DMS79 (cell line): Measurements from ENCODE around the gene ALG3.

ENCODE experiments used
- DNase-seq: peaks from one replicate; lab custom pipeline; 2025; lab: John Stamatoyannopoulos, UW

The ALG3 gene

DNA sequence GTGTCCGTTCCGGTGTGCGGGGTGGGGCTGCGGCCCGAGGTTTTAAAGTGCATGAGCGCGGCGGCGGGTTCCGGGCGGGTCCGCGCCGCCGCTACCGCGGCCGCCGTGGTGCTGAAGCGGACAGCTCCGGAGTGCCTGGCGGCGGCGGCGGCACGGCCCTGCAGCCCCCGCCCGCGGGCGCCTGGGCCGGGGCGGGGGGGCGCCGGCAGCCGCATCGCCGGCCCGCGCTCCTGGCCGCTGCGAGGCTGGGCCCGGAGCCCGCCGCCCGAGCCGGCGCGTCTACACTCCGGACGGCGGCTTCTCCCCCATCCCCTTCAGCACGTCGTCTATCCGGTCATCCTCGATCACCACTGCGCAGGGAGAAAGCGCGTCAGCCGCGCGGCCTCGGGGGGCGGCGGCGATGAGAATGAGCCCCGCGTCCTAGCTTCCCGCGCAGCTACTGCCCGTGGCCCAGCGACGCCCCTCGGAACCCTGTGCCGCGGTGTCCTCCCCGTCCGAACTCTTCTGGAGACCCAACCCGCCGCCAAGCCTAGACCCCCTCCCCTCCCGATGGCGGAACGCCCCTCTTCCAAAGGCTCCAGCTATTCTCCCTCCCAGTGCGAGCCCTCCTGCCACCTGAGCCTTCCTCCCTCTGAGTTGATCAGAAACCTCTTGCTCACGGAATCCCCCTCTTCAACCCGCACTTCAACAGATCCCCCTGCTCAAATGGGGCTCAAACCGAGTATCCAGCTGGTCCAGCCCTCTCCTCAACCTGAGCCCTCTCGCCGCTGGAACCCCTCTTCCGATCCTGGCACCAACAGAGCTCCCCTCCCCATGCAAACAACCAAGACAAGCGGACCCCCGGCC is 11.3 kb upstream of the ALG3 start:
- no peak for DNase-seq

DNA sequence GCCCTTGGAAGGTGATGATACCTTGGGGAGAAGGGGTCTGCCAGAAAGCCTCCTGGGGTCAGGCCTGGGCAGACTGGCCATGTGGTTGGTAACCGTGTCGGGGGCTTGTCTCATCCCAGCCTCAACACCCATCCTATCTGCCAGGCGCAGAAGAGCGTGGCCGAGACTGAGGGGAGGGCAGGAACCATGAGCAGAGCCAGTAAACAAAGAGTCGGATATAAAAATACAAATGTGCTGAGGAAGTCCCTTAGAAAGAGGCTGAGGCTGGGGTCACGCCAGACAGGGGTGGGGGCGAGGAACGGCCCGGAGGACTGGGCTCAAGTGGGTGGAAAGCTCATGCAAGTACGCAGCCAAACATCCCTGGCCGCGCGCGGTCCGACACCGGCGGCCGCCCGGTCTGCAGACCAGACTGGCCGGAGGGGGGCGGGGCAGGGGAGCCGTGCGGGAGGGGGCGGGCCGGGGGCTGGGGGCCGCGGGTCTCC is 10.7 kb upstream of the ALG3 start:
- DNase-seq = no peak

DNA sequence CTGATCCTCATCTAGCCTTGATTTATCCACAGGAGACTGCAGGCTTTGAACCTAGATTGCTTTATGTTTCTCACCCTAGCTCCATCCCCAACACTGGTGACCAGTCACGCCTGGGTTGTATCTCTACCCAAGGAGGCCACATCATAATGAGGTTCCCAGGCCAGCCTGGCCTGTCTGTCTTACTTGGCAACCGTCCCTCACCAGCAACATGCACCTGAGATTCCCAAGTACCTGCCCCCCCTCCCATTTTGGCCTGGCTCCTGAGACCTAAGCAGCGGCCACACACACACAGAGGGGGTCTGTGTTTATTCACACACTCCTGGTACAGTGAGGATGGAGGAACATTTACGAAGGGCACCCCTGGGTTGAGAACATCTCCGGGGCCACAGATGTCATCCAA is 10.2 kb upstream of the ALG3 start:
- DNase-seq = no peak

DNA sequence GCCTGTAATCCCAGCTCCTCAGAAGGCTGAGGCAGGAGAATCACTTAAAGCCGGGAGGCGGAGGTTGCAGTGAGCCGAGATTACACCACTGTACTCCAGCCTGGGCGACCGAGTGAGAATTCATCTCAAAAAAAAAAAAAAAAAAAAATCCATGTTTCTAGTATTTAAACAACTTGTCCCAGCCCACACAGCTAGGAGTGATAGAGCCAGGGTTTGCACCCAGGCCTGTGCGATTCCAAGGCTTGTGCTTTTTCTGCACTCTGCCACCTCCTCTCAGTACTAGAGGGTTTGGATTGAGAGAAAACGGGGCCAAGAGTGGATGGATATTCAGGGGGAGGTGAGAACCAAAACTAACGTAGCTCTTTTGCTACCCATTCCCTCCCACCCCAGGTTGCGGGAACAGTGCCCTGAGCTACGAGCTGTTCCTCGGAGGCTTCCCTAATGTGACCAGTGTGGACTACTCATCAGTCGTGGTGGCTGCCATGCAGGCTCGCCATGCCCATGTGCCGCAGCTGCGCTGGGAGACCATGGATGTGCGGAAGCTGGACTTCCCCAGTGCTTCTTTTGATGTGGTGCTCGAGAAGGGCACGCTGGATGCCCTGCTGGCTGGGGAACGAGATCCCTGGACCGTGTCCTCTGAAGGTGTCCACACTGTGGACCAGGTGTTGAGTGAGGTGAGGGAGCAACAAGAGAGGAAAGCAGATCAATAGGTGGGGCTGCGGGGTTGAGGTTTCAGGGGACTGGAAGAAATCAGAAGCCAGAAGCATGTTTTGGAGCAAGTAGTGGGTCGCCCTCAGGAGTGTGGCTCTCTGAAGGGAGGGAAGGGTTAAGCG is 8.5 kb upstream of the ALG3 start:
- no peak for DNase-seq

DNA sequence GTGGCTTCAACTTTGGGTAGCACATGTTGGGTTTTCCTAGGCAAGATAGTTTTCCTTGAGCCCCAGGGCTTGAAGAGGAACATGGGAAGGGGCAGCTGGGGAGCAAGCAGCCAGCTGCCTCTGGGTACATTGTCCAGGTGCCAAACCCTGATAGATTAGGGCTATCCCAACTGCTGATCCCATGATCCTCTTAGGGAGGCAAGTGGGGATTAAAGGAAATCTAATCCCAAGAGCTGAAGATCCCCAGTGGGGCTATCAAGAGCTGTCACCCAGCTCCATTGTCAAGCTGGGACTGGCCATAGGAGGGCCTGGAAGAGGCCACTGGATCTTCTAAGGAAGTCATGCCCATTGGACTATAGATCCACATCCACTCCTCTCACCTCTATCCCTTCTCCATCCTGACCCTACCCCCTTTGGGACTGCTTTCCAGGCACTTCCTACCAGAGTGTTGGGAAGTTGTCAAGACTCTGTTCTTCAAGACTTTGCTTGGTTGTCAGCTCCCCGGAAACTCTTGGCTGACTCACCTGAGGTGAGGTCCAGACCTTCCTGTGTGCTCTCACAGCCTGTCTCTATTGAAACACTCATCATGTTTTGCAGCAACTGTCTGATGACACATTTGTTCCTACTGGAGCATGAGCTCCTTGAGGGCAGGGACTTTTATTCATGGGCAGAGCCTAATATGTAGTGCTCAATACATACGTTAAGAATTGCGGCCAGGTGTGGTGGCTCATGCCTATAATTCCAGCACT is 6.7 kb upstream of the ALG3 start:
- DNase-seq = no peak

DNA sequence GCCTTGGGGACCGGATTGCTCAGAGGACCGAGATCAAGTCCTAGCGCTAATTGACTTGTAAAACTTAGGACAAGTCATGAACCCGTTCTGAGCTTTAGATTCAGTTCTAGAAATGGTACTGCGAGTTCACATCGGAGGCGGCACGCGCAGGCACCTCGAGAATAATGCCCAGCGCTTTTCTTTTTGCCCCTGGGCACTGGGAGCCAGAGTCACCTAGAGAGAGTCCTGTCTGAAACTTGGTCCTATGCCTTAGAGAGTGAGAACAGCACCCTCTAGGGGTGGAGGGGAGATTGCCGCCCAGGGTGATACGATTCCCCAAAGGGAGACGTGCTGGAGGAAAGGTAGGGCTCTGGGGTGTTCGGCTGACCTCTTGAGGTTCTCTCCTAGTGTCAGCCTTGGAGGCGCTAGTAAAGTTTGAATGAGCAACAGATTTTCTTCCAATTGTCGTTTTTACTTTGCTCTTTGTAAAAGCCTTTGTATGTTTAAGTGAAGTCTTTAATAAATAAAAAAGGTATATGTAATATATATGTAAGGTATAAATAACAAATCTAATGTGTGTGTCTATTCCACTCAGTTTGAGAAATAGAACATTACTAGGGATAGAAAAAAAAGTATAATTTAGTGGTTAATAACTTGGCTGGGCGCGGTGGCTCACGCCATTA is 1.5 kb upstream of the ALG3 start:
- DNase-seq = peak; percentile 83

DNA sequence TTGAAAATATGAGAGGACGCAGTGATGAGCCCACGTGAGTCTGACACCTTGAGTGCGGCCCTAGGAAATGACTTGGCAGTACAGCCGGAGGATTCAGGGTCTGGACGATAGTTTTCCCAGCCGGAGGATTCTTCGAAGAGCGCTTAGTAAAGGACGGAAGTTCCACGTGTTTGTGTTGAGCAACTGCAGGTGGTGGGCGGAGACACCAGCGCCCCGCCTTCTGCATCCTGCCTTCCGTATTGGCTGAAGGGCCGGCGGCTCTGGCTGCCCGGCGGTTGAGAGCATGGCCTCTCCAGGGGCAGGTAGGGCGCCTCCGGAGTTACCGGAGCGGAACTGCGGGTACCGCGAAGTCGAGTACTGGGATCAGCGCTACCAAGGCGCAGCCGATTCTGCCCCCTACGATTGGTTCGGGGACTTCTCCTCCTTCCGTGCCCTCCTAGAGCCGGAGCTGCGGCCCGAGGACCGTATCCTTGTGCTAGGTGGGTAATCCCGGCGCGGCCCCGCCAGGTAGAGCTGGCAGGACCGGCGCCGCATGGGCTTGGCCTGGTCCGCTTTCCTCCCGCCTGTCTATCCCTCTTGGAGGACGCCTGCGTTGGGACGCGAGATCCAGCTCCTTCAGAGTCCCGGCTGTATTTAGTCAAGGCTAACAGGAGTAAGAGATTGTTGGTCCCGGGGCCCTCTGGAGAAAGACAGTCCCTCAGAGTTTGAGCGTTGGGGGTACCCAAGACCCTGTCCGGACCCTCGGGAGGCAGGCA is 827 bp upstream of the ALG3 start, which contains the start of gene EEF1AKMT4:
Gene EEF1AKMT4 (plus strand): TSS at position 261 of the 755 bp plus-strand sequence. CDS start 23 bp downstream, at position 284.
- DNase-seq = peak; percentile 95

DNA sequence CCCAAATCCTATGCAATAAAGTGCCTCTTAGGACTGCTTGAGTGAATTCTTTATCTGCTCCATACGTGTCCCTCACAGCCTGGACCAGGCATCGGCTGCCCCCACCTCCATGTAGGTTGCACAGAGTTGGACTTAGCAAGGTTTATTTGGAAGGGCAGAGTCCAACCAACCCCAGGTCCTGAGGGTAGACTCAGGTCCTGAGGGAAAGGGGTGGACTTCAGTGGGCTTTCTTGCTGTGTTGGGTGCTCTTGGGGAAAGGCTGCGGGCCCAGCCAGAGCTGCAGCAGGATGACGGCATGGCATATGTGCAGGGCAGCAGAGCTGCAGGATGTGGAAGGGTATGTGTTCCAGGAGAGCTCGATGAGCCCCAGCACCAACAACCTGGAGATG is 6.5 kb downstream of the ALG3 start:
- no peak for DNase-seq

DNA sequence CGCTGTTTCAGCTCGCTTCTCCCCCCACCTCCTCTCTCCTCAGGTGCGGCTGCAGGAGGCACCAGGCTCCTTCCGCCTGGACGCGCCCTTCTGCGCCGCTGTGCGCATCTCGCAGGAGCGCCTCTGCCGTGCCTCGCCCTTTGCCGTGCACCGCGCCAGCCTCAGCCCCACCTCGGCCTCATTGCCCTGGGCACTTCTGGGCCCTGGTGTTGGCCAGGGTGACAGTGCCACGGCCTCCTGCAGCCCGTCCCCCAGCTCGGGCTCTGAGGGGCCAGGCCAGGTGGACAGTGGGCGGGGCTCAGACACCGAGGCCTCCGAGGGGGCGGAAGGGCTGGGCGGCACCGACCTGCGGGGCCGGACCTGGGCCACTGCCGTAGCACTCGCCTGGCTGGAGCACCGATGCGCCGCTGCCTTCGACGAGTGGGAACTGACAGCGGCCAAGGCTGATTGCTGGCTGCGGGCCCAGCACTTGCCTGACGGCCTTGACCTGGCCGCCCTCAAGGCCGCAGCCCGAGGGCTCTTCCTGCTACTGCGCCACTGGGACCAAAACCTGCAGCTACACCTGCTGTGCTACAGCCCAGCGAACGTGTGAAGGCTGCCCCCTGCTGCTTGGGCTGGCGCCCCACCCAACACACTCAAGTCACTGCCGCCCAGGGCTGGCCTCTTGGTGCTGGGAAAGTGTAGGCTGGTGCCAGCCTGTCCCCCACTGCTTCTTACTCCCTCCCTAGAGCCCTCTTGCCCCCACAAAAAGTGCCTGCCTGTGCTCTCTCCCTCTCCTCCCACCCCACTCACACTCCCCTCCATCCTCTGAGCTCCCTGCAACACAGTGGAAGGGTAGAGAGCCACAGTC is 7.1 kb downstream of the ALG3 start:
- DNase-seq = peak; percentile 57

DNA sequence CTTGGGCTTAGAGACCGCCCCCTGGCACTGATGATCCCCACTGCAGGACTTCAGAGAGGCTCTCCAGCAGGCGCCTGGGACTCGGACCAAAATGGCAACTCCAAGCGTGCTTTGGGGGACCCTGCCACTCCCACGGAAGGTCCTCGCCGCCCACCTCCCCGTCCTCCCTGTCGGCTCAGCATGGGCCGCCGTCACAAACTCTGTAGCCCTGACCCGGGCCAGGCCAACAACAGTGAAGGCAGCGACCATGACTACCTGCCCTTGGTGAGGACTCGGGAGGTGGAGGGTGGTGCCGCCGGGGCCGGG is 7.7 kb downstream of the ALG3 start:
- no peak for DNase-seq

DNA sequence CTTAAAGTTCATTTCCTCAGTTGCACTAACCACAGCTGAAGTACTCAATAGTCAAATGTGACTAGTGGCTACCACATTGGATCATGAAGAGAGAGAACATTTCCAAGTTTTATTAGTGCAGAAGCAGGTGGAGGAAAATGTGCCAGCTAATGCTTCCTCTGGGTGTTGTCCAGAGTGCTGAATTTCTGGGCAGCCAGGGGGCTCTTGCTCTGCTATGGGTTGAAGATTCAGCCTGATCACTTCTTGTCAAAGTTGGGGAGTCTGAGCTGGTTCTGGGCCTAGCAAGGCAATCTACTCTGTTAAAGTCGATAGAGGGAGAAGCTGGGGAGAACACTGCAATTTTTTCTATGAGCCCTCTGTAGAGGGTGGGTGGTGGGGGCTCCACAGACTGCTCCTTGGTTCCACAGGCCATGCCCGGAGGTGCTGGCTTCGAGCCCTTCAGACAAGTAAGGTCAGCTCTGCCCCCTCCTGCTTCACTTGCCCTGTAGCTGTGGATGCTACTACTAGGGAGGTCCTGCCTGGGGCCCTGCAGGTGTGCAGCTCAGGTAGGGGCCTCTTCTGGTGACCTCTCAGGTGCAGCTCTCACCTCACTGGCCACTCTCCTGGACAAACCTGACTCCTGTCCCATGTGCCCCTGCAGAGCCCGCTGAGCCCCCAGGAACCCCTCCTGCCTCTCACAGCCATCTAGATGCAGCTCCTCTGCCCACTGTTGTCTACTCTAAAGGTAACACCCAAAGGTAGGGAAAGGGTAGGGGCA is 8.2 kb downstream of the ALG3 start:
- DNase-seq = no peak

DNA sequence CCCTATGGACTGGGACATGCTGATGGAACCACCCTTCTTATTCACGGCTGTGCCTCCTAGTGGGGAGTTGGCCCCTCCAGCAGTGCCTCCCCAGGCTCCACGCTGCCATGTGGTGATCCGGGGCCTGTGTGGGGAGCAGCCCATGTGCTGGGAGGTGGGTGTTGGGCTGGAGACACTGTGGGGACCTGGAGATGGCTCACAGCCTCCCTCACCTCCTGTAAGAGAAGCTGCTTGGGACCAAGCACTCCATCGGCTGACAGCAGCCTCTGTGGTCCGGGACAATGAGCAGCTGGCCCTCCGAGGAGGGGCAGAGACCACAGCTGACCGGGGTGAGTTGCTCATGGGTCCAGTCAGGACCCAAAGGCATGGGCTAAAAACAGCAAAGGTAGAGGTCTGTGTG is 9.1 kb downstream of the ALG3 start:
- DNase-seq = no peak

DNA sequence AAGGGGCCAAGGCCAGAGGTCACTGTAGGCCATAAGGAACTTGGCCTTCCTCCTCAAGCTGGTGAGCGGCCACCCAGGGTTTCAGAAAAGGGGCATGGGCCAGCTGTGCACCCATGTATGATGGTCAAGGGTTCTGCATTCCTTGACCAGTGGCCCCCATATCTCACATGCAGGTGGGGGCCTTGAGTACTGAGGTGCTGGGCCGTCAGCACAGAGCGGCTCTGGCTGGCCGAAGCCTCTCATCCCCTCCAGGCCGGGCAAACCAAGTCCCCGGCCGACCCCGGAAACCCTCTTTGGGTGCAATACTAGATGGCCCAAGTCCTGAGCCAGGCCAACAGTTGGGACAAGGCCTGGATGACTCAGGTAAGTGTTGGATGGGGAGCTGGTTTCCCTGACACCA is 9.5 kb downstream of the ALG3 start:
- no peak for DNase-seq

DNA sequence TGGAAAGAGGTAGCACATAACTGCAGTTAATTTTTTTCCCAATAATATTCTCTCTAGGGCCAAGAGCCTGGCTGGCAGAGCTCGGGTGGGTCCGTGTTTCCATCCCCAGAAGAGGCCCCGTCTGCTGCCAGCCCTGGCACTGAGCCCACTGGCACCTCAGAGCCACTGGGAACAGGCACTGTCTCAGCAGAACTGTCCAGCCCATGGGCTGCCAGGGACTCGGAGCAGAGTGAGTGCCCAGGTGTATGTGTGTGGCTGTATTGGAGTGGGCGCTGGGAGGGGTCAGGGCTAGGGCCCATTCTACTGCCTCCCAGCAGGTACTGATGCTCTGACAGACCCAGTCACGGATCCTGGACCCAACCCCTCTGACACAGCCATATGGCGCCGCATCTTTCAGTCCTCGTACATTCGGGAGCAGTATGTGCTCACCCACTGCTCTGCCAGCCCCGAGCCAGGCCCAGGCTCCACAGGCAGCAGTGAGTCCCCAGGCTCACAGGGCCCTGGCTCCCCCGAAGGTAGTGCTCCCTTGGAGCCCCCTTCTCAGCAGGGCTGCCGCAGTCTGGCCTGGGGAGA is 10.4 kb downstream of the ALG3 start:
- no peak for DNase-seq

DNA sequence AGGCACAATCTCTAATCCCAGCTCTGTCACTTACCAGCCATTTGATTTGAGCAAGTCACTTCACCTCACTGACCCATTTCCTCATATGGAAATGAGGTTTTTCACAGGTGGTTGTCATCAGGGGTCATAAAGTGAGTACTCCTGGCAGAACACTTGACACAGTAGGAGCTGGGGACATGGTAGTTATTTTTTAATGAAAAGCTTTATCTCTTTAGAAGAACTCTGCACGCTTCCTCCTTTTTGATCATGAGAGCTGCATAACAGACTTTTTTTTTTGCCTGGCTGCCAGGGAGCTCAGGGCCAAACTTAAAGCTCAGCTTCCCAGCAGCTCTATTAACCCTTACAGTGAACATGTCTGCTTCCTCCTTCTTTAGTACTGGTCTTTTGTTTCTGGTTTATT is 11.0 kb downstream of the ALG3 start:
- DNase-seq = no peak

DNA sequence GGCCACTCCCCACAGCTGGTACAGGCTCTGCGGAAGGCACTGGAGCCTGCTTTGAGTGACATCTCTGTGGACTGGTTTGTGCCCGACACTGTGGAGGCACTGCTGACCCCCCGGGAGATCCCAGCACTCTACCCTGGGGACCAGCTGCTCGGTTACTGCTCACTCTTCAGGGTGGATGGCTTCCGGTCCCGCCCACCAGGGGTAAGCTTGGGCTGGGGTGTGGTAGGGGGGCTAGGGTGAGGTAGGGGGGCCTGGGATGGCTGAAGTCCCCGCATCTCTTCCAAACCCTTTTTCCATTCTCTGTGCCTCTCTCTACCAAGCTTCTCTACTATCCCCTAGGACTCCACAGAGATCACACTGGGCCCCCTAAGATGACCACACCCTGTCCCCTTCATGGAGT is 11.6 kb downstream of the ALG3 start:
- DNase-seq = no peak

DNA sequence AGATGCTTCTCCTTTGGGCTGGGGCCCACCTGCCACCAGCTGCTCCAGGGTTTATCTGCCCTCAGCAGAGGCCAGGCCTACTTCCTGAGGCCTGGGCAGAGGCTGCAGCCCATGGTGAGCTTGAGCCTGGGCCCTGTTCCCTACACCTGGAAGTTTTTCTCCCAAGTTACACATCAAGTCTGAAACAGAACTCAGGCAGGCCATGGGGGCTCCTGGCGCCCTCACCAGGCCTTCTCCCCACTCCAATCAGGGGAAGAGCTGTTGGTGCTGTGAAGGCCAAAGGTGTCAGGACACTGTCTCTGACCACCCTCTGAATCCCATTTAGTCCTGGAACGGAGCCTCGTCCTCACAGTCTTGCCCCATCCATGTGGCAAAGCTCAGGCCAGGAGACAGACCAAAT is 12.1 kb downstream of the ALG3 start:
- no peak for DNase-seq

DNA sequence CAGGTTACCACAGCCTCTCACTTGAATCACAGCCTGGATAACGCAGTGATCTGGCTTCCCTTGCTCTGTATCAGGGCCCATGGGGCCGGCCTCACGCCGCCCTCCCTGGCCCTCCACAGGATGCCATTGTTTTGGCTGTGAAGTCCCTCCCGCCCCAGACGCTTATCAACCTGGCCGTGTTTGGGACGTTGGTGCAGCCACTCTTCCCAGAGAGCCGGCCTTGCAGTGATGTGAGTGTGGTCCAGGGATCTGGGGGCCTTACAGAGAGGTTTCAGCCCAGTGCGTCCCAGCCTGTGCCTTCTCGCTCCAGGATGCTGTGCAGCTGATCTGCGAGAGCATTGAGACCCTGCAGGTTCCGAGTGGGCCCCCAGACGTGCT is 12.7 kb downstream of the ALG3 start:
- no peak for DNase-seq

DNA sequence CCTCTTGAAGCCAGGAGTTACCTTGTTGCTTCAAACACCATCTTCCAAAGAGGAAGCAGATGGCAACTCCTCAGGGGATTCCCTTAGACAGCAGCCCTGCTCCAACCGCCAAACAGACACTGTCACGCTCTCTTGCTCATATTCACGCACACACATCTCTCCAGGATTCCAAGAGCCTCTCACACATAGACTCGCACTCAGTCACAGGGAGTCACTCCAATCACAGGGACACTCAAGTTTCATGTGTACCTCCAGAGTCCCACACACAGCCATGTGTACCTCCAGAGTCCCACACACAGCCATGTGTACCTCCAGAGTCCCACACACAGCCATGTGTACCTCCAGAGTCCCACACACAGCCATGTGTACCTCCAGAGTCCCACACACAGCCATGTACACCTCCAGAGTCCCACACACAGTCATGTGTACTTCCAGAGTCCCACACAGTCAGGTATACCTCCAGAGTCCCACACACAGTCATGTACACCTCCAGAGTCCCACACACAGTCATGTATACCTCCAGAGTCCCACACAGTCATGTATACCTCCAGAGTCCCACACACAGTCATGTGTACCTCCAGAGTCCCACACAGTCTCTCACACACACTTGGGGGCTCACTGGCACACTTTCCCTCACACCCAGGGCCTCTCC is 13.3 kb downstream of the ALG3 start:
- DNase-seq = peak; percentile 15
